GM10248 (cell line): Measurements from ENCODE around the gene TPST1.
"Not testable (repeated sequence)": the region's sequence is repeated elsewhere in the genome, so short reads cannot be mapped to it uniquely, and the experiment has no call there.

Source experiments
- CTCF ChIA-PET: fragments of 300-600 bp; sonication (Branson Sonifier 250); formaldehyde crosslinking; extraction: SDS; loops from one replicate; lab custom pipeline; 2021; ENCODE audit warnings: antibody characterized with exemption; lab: Yijun Ruan, JAX
- POLR2A ChIA-PET: fragments of 350-650 bp; sonication (Branson Sonifier 250); formaldehyde crosslinking; extraction: SDS; loops from one replicate; lab custom pipeline; 2020; ENCODE audit warnings: antibody characterized with exemption; lab: Yijun Ruan, JAX
- DNase-seq: peaks from one replicate; pipeline ENCODE4 v3.0.0; 2012; ENCODE audit errors: extremely low spot score
- CTCF ChIP-seq: IDR thresholded peaks from 2 replicates; pipeline ENCODE4 v1.5.1; 2012; ENCODE audit warnings: mild to moderate bottlenecking, low read depth; ENCODE audit errors: extremely low read depth, missing control alignments, control extremely low read depth

The TPST1 gene

GRCh38 chr7:66313886-66314568 lies 108.9 kb downstream of the TPST1 start:
- ChIA-PET CTCF (interaction anchor here (1.1 kb wide), 1 partner anchor 12 kb away, joined by 3 read pairs; no protein-coding TSS in a partner anchor), POLR2A (no interaction called here)
- TF ChIP-seq CTCF: no peak
- no peak for DNase-seq

GRCh38 chr7:66315192-66315591 lies 110.1 kb downstream of the TPST1 start:
- TF ChIP-seq CTCF: no peak
- DNase-seq: no peak
- POLR2A ChIA-PET: no interaction called here
- CTCF ChIA-PET: interaction anchor here (1.1 to 3.0 kb wide), 2 partner anchors 11 to 13 kb away, joined by 3 to 8 read pairs; no protein-coding TSS in a partner anchor

- no peak for TF ChIP-seq CTCF
- ChIA-PET POLR2A (no interaction called here), CTCF (no interaction called here)
- no peak for DNase-seq
Observed at GRCh38 chr7:66319407-66319979, 114.4 kb downstream of the TPST1 start.

- ChIA-PET POLR2A (no interaction called here), CTCF (no interaction called here)
Observed at GRCh38 chr7:66321283-66321682, 116.1 kb downstream of the TPST1 start.

GRCh38 chr7:66323114-66323796 lies 118.1 kb downstream of the TPST1 start:
- CTCF ChIA-PET: no interaction called here
- POLR2A ChIA-PET: no interaction called here
- TF ChIP-seq CTCF: no peak
- no peak for DNase-seq

More at GRCh38 chr7:66321283-66321682, 116.1 kb downstream of the TPST1 start:
- no peak for DNase-seq
- no peak for TF ChIP-seq CTCF

GRCh38 chr7:66324985-66325384 lies 119.9 kb downstream of the TPST1 start:
- CTCF ChIA-PET, POLR2A ChIA-PET, DNase-seq: not testable (repeated sequence)

GRCh38 chr7:66326501-66327215 lies 121.5 kb downstream of the TPST1 start:
- DNase-seq: no peak
- CTCF ChIA-PET: no interaction called here
- TF ChIP-seq CTCF: no peak
- POLR2A ChIA-PET: no interaction called here
